Stimulated activated CD4-positive, alpha-beta T cell treated with anti-CD3 and anti-CD28 coated beads, Interleukin-1b, Interleukin-23, amount 100 ng/mL, for 24 hours (primary cell): Measurements from ENCODE around the gene EFEMP1.

Experiments used
- DNase-seq, 4 experiments: peaks; one replicate each; pipeline ENCODE4 v3.0.0-alpha.2; 2020; ENCODE audit warnings: low read depth in 4 of 4, low spot score in 1 of 4

The EFEMP1 gene, protein sequence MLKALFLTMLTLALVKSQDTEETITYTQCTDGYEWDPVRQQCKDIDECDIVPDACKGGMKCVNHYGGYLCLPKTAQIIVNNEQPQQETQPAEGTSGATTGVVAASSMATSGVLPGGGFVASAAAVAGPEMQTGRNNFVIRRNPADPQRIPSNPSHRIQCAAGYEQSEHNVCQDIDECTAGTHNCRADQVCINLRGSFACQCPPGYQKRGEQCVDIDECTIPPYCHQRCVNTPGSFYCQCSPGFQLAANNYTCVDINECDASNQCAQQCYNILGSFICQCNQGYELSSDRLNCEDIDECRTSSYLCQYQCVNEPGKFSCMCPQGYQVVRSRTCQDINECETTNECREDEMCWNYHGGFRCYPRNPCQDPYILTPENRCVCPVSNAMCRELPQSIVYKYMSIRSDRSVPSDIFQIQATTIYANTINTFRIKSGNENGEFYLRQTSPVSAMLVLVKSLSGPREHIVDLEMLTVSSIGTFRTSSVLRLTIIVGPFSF

GRCh38 chr2:55923091-55923981 lies at the start of gene EFEMP1:
Gene EFEMP1 (minus strand): TSS chr2:55923782. CDS start chr2:55922440, 1,342 bp downstream.
- no peak for DNase-seq

DNA sequence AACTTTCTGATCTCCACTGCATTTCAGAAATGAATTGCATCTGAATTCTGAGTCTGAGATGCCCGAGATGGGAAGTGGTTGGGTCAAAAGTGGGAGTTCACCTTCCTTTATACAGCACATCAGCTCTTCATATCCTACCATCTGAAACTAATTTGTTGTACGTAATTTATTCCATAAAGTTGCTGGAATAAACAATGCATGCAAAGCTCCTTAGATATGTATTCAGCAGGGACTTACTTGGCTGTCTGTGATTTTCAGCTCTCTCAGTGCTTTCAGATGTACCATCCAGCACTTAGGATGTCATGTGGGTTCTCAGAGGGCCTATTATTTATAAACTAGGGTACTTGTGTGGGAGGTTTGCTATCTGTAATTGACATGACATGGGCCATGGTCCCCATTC lies 46.9 kb upstream of the EFEMP1 start:
- DNase-seq, result no peak

GRCh38 chr2:55968941-55969340 lies 45.4 kb upstream of the EFEMP1 start:
- DNase-seq, result no peak

DNA sequence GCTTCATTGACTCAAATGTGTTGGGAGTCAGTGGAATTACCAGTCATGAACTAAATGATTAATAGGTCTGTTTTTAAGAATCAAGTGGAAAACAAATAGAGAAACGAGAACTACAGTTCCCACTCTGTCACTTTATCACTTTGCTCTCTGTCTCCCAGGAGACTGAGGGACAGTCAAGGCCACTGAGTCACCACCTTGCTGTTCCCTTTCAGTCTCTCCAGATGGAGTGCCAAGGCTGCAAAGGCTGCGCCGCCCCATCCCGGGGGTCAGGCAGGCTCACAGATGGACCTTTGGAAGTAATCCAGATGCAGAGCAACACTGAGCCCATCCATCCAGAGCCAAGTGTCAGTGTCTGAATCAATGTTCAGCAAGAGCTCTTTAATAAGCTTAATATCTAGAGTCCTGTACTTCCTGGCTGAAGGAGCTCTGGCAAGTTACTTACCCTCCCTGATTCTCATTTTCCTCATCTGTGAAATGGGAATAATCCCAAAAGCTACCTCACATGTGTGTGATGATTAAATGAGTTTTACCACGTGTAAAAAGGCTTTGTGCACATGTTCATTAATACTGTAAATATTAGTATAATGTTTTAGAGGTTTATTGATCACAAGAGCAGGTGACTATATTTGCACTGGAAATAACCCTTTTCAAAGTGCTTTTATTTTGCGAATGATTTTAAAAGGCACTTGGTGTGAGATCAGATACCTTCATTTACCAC lies 43.0 kb upstream of the EFEMP1 start:
- no peak for DNase-seq

DNA sequence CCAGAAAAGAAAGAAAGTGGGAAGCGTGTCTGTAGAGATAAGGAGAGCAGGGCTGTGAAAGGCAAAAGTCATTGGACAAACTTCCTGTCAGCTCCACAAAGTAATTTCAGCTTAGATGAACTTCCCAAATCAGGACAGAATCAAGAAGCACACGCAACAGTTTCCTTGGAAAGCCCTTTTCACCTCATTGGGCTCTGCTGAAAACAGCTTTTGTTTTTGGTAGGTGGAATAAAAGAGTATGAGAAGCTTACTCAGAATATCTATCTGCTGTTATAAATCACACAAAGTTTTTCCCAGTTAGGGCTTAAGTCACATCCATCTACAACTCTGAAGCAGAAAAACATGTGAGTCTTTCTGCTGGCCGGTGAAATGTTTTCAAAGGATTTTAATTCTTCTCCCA lies 42.4 kb upstream of the EFEMP1 start:
- no peak for DNase-seq

DNA sequence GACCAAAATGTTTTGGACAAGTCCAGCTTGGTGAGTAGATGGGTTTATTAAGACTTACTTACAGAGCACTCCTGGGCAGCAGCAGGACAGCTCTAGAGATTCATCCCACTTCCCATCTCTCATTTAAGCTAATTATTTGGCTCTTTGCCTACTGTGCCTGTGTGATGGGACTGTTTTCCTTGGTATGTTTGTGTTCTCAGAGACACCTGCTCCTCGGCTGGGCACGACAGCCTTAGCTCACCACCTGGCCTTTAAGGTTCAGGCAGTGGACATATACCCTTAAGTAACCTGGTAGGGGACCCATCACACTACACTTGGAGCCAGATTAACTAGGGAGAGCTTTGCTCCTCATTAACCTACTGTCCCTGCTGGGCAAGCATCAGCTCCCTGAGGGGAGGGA lies 41.7 kb upstream of the EFEMP1 start:
- DNase-seq, result no peak

DNA sequence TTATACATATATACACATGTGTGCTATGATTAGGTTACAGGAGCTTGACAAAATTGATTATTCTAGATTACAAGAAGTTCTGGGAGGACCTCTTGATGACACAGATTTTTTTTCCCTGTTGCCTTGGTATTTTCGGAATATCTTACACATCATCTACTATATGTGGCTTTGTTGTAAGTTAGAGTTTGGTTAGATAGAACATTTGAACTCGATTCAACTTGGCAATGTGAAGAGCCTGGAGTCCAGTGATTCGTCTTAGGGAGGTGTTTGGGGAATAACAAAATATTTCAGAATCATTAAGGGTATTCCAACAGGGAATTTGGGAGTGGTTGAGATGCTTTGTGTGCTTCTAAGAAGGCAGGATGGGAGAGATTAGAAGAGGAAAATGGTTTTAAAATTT lies 39.3 kb upstream of the EFEMP1 start:
- DNase-seq, result no peak

DNA sequence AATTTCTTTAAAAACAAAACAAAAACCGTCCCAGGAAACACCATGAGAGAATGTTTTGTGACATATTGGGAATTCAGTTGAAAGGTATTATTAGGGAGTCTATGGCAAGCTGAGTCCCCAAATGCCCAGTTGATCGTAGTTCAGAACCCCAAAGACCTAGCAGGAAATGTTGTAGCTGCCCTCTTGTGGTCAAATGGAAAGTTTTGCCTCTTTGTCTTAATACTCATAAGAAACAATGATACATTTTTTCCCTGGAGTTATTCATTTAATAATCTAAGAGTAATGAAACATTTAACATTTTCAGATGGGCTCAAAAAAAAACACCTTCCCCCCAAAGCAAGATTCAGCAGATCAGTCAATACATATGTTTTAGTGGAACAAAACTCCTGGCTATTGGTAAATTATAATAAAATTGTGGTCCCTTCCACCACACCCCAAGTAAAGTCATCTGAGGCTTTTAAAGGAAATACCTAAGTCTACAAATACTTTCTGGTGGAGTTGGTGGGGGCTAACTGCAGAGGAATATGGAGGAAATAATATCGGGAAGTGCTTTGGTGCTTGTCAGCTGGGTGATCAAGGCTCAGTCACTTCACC lies 37.8 kb upstream of the EFEMP1 start:
- DNase-seq, result no peak

DNA sequence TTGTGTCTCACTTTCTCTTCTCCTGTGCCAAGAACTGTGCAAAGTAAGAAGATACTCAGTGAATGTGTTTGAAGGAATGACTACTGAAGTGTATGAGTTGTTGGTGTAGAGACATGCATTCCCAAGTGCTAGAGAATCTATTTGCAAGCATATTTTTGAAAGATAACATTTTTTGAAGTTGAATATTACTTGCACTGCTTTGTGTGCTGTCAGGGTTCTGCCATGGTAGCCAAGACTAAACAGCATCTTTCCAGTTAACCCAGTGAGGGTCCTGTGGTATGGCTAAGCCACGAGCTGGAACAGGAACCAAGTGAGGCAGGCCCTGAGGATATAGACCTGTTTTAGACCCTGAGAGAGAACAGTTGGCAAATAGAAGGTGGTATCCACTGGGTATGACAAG lies 35.2 kb upstream of the EFEMP1 start:
- no peak for DNase-seq

GRCh38 chr2:55957142-55957541 lies 33.6 kb upstream of the EFEMP1 start:
- no peak for DNase-seq

GRCh38 chr2:55954306-55955035 lies 30.9 kb upstream of the EFEMP1 start:
- DNase-seq, result no peak

DNA sequence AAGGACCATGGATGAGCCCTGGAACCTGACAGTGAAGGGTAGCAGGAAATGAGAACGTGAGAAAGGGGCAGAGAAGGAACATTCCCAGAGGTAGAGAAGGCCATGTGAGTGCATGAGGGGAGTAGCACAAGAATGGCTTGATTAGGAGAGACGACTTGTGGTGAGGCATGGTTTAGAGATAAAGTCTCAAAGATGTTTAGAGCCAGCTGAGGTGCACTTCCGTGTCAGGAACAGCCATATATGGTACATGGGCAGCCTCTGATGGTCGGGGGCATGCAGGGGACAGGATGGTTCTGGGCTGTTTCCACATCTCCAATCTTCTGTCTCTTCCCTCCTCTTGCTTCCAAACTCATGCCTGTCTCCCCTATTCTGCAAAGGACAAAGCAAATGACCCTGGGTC lies 28.8 kb upstream of the EFEMP1 start:
- no peak for DNase-seq

GRCh38 chr2:55951533-55951932 lies 28.0 kb upstream of the EFEMP1 start:
- DNase-seq, result no peak

- DNase-seq, result no peak
Measured at GRCh38 chr2:55949613-55950012, 26.0 kb upstream of the EFEMP1 start.

DNA sequence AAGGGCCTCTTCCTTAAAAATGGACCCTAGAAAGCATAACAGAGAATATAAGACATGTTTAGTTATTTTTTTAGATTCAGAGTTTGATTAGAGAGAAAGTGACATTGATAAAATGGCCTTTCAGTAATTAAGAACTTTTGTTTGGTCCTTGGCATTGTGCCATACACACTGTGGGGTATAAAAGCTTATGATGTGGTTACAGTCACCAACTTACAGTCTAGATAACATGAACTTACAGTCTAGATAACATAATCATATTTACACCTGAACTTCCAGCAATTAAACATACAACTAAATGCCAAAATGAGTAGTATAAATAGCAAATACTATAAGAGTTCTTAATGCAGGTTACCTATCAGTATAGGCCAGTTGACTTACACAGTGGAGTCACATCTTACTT lies 25.6 kb upstream of the EFEMP1 start:
- no peak for DNase-seq

- DNase-seq, result no peak
Measured at GRCh38 chr2:55948176-55948923, 24.8 kb upstream of the EFEMP1 start.

DNA sequence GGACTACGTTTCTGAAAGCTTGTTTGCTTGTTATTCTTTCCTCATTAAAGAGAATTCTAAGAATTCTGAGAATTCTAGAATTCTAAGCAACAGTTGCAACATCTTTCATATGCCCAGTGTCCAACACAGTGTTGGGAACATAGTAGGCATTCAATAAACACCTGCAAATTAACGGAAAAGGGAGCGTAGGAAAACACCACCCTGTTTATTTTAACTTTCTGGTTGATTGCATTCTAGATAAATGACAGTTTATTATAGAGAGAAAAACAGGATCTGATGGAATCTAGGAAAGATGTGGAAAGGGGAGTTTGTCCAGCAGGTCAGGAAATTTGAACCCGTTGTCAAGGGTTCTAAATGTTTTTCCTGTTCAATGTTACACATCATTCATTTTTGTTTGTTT lies 24.2 kb upstream of the EFEMP1 start:
- DNase-seq, result no peak

GRCh38 chr2:55946793-55947192 lies 23.2 kb upstream of the EFEMP1 start:
- no peak for DNase-seq

GRCh38 chr2:55943466-55943865 lies 19.9 kb upstream of the EFEMP1 start:
- no peak for DNase-seq

GRCh38 chr2:55936351-55936750 lies 12.8 kb upstream of the EFEMP1 start:
- no peak for DNase-seq
